ENCODE measurements around the gene POLE. TPM values are rescaled to one million over a fixed set of nuclear protein-coding genes. Genes with fewer than 3 reads are reported as not detected.

The POLE gene
- total RNA-seq, 1 experiment from 2014 or later: 144 TPM

DNA sequence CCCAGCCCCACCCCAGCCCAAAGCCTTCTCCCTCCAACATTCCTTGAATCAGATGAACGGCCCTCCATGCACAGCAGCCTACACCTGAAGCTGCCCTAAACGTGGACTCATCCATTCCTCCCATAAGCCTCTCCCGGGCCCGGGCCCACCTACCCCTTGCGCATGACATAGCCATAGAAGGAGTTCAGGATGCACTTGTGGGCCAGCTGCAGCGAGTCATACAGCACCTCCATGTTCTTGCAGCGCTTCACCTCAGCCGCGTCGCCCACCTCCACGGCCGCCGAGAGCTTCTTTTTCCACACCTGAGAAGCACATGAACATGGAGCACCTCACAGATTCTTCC, 22.0 kb downstream of the POLE start:
- no peak overlapping the region for H3K4me3 Mint-ChIP-seq
- CTCF ChIA-PET: no interaction called here
- DNase-seq (ENCODE audit: low spot score) (no peak), ATAC-seq (no peak)
- TF ChIP-seq FOXK1 (CRISPR knock-in tag; IDR thresholded peaks at IDR 0.05): no peak
- no peak for TF ChIP-seq TCF7 (CRISPR knock-in tag; IDR thresholded peaks at IDR 0.05; ENCODE audit: low read depth)
- no peak for TF ChIP-seq CREM (CRISPR knock-in tag; IDR thresholded peaks at IDR 0.05)
- TF ChIP-seq, protein P1, sequence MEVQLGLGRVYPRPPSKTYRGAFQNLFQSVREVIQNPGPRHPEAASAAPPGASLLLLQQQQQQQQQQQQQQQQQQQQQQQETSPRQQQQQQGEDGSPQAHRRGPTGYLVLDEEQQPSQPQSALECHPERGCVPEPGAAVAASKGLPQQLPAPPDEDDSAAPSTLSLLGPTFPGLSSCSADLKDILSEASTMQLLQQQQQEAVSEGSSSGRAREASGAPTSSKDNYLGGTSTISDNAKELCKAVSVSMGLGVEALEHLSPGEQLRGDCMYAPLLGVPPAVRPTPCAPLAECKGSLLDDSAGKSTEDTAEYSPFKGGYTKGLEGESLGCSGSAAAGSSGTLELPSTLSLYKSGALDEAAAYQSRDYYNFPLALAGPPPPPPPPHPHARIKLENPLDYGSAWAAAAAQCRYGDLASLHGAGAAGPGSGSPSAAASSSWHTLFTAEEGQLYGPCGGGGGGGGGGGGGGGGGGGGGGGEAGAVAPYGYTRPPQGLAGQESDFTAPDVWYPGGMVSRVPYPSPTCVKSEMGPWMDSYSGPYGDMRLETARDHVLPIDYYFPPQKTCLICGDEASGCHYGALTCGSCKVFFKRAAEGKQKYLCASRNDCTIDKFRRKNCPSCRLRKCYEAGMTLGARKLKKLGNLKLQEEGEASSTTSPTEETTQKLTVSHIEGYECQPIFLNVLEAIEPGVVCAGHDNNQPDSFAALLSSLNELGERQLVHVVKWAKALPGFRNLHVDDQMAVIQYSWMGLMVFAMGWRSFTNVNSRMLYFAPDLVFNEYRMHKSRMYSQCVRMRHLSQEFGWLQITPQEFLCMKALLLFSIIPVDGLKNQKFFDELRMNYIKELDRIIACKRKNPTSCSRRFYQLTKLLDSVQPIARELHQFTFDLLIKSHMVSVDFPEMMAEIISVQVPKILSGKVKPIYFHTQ (CRISPR knock-in tag; IDR thresholded peaks at IDR 0.05): no peak
- TF ChIP-seq TP53 (CRISPR knock-in tag; IDR thresholded peaks at IDR 0.05): no peak
- no peak for TF ChIP-seq CBFB (CRISPR knock-in tag; IDR thresholded peaks at IDR 0.05; ENCODE audit: low read depth)
- TF ChIP-seq, protein P2, sequence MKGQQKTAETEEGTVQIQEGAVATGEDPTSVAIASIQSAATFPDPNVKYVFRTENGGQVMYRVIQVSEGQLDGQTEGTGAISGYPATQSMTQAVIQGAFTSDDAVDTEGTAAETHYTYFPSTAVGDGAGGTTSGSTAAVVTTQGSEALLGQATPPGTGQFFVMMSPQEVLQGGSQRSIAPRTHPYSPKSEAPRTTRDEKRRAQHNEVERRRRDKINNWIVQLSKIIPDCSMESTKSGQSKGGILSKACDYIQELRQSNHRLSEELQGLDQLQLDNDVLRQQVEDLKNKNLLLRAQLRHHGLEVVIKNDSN (CRISPR knock-in tag; IDR thresholded peaks at IDR 0.05): no peak
- no peak for TF ChIP-seq NFYB (CRISPR knock-in tag; conservative IDR thresholded peaks at IDR 0.05; ENCODE audit: low read depth)
- no peak for TF ChIP-seq ZNF121 (CRISPR knock-in tag; IDR thresholded peaks at IDR 0.05)
- no peak for TF ChIP-seq ZNF232 (CRISPR knock-in tag; IDR thresholded peaks at IDR 0.05)
- no peak for TF ChIP-seq SMAD4 (CRISPR knock-in tag; IDR thresholded peaks at IDR 0.05)
- TF ChIP-seq, protein P3, sequence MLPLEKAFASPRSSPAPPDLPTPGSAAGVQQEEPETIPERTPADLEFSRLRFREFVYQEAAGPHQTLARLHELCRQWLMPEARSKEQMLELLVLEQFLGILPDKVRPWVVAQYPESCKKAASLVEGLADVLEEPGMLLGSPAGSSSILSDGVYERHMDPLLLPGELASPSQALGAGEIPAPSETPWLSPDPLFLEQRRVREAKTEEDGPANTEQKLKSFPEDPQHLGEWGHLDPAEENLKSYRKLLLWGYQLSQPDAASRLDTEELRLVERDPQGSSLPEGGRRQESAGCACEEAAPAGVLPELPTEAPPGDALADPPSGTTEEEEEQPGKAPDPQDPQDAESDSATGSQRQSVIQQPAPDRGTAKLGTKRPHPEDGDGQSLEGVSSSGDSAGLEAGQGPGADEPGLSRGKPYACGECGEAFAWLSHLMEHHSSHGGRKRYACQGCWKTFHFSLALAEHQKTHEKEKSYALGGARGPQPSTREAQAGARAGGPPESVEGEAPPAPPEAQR (CRISPR knock-in tag; IDR thresholded peaks at IDR 0.05): no peak
- no peaks in the 10 kb centered on the region for H3K4me1 Mint-ChIP-seq
- POLR2A ChIA-PET: no interaction called here
- H3K27ac Mint-ChIP-seq: no peak overlapping the region
- H3K9me3 Mint-ChIP-seq: no peaks in the 10 kb centered on the region
- H3K36me3 Mint-ChIP-seq: peaks cover 90% of the 10 kb centered on the region
- H3K27me3 Mint-ChIP-seq (ENCODE audit: low read depth): no peaks in the 10 kb centered on the region

DNA sequence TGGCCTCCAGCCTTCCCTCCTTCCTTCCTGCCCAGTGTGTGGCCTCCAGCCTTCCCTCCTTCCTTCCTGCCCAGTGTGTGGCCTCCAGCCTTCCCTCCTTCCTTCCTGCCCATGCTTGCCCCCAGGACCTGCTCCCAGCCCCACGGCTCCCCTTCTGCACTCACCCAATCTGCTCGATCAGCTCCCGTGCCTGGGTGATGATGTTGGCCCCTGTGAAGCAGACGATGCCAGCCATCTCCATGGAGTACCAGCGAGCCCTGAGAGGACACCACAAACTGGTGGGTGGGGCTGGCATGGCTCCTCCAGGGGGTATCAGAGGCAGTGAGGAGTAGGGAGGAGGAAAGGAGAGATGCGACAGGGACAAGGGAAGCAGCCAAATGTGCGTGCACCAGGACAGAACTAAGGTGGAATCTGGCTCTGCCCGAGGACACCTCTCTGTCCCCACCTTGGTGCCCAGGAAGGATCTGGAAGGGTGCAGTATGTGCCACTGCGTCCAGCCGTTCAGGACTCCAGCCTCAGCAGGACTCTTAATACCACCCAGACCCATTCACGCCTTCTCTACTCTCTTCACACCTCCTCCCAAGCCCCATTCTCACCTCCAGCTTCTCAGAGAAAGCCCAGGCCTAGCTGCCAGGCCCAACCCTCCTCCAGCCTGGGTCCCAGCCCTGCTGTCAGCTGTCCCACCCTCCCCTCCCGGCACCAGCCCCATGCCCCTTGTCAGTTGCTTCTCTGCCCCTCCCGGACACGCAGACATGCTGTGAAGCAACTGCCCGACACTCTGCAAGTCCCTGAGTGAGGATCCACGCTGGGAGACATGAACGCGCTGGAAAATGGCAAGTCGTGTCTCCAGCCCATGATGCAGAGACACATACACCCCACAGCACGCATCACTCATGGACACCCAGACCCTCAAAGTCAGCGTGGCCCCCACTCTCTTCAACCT, 22.7 kb downstream of the POLE start:
- Mint-ChIP-seq H3K9me3 (no peaks in the 10 kb centered on the region), H3K27me3 (ENCODE audit: low read depth) (no peaks in the 10 kb centered on the region), H3K36me3 (peaks cover 90% of the 10 kb centered on the region), H3K4me3 (no peak overlapping the region), H3K27ac (no peak overlapping the region), H3K4me1 (no peaks in the 10 kb centered on the region)
- CTCF ChIA-PET: interaction anchor here (1.0 kb wide), 1 partner anchor 26 kb away, joined by 3 read pairs; no protein-coding TSS in a partner anchor
- ATAC-seq (no peak), DNase-seq (ENCODE audit: low spot score) (no peak)
- POLR2A ChIA-PET: no interaction called here
- no peak for TF ChIP-seq TCF7 (CRISPR knock-in tag; IDR thresholded peaks at IDR 0.05; ENCODE audit: low read depth)

DNA sequence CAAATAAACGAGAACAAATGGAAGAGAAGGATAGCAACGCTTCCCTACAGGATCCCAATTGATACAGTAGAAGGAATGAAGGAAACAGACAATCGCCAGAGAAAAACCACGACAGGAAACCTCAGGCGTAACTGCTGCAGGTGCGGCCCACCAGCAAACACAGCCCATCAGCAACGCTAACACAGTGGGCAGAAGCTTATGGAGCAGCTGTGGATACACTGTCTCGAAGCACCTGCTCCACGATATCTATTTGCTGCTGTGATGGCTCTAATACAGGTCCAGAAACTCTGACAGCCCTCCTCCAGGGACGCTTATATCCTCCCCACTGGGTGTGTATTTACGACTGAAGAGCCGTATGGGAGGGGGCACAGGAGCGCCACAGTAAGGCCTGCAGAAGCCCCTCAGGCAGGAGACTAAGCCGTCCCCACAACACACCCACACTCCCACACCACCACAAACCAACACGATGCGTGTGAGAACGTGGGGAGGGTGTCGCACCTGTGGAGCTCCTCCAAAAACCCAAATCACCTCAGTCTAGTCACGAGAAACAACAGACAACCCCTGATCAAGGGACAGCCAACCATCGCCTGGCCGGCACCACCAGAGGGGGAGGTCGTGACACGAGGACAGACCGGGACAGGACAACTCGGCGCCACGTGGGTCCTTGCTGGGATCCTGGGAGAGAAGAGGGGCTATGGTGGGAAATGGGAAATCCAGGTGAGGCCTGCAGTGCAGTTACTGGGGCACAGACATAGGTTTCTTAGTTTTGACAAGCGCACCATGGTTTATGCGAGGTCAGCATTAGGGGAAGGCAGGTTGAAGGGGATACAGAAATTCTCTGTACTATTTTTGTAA, 24.0 kb downstream of the POLE start:
- Mint-ChIP-seq H3K4me1 (no peaks in the 10 kb centered on the region), H3K4me3 (no peak overlapping the region), H3K36me3 (peaks cover 91% of the 10 kb centered on the region), H3K27ac (no peak overlapping the region), H3K27me3 (ENCODE audit: low read depth) (no peaks in the 10 kb centered on the region), H3K9me3 (no peaks in the 10 kb centered on the region)
- ChIA-PET POLR2A (no interaction called here), CTCF (no interaction called here)
- TF ChIP-seq CREM (CRISPR knock-in tag; IDR thresholded peaks at IDR 0.05) (no peak), ESRRA (CRISPR knock-in tag; IDR thresholded peaks at IDR 0.05; ENCODE audit: borderline replicate concordance) (no peak), ETV6 (CRISPR knock-in tag; IDR thresholded peaks at IDR 0.05) (no peak), GABPB1 (CRISPR knock-in tag; IDR thresholded peaks at IDR 0.05) (no peak), IRF2 (CRISPR knock-in tag; IDR thresholded peaks at IDR 0.05; ENCODE audit: borderline replicate concordance, low read depth) (no peak), NR1H2 (CRISPR knock-in tag; IDR thresholded peaks at IDR 0.05) (no peak), CBFB (CRISPR knock-in tag; IDR thresholded peaks at IDR 0.05; ENCODE audit: low read depth) (no peak), TP53 (CRISPR knock-in tag; IDR thresholded peaks at IDR 0.05) (no peak), KAT7 (CRISPR knock-in tag; IDR thresholded peaks at IDR 0.05; ENCODE audit: borderline replicate concordance) (no peak), TCF7 (CRISPR knock-in tag; IDR thresholded peaks at IDR 0.05; ENCODE audit: low read depth) (no peak)
- TF ChIP-seq, protein P4, sequence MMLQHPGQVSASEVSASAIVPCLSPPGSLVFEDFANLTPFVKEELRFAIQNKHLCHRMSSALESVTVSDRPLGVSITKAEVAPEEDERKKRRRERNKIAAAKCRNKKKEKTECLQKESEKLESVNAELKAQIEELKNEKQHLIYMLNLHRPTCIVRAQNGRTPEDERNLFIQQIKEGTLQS (CRISPR knock-in tag; conservative IDR thresholded peaks at IDR 0.05): no peak
- TF ChIP-seq, protein P5, sequence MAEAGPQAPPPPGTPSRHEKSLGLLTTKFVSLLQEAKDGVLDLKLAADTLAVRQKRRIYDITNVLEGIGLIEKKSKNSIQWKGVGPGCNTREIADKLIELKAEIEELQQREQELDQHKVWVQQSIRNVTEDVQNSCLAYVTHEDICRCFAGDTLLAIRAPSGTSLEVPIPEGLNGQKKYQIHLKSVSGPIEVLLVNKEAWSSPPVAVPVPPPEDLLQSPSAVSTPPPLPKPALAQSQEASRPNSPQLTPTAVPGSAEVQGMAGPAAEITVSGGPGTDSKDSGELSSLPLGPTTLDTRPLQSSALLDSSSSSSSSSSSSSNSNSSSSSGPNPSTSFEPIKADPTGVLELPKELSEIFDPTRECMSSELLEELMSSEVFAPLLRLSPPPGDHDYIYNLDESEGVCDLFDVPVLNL (CRISPR knock-in tag; IDR thresholded peaks at IDR 0.05; ENCODE audit: borderline replicate concordance, low read depth): no peak
- ATAC-seq: no peak
- no peak for DNase-seq (ENCODE audit: low spot score)

Data from WTC11 (cell line).